Endothelial cell of umbilical vein (primary cell): ENCODE data around the gene GNG10. TPM values are rescaled to one million over a fixed set of nuclear protein-coding genes. Genes with fewer than 3 reads are reported as not detected.

Experiments
- BruUV-seq: library from RNA; stranded (reverse); fragments of 400-500 nt; replicated peaks from 2 replicates; lab custom pipeline; 2021; lab: Mats Ljungman, UMichigan
- CTCF ChIA-PET: fragments of 300-600, 350-600 bp; sonication (Branson Sonifier 250); formaldehyde crosslinking; loops from one replicate; lab custom pipeline; 2021; ENCODE audit warnings: antibody characterized with exemption, inconsistent platforms; lab: Charles Lee
- POLR2A ChIA-PET: fragments of 300-600, 350-600 bp; sonication (Branson Sonifier 250); formaldehyde crosslinking; loops from one replicate; lab custom pipeline; 2021; ENCODE audit warnings: antibody characterized with exemption, inconsistent platforms; lab: Charles Lee
- DNase-seq: peaks from one replicate; pipeline ENCODE4 v3.0.0-alpha.2; 2011; ENCODE audit warnings: low read depth, low spot score
- FAIRE-seq: peaks from 2 replicates; lab custom pipeline; 2011; peaks lifted over from hg19 to GRCh38; lab: Jason Lieb, UNC
- H2AFZ ChIP-seq: 2 replicates; pipeline ENCODE4 v1.6.0; 2012; ENCODE audit warnings: low read depth, low read length, control low read depth, inconsistent platforms
- H3K27ac ChIP-seq: 2 replicates; pipeline ENCODE4 v1.5.1; 2011; ENCODE audit warnings: low read depth, mild to moderate bottlenecking, control low read depth, low read length, moderate library complexity; ENCODE audit not compliant: insufficient read depth
- H3K27me3 ChIP-seq, 2 experiments: 2 replicates each; pipeline versions ENCODE4 v1.6.0 to v1.6.1; 2011; ENCODE audit warnings: low read length in 2 of 2, mixed read lengths in 1 of 2; ENCODE audit not compliant: control insufficient read depth in 2 of 2, insufficient read depth in 2 of 2
- H3K36me3 ChIP-seq, 2 experiments: 2 replicates in 1 of 2; 3 replicates in 1 of 2; pipeline ENCODE4 v1.5.1; 2011; ENCODE audit warnings: low read length in 2 of 2, mild to moderate bottlenecking in 1 of 2, moderate library complexity in 1 of 2; ENCODE audit not compliant: control insufficient read depth in 2 of 2, insufficient read depth in 2 of 2; ENCODE audit errors: extremely low read depth in 1 of 2
- H3K4me1 ChIP-seq: 3 replicates; pipeline ENCODE4 v1.5.1; 2011; ENCODE audit warnings: mild to moderate bottlenecking, low read length; ENCODE audit not compliant: control insufficient read depth, insufficient read depth; ENCODE audit errors: extremely low read depth
- H3K4me2 ChIP-seq: 2 replicates; pipeline ENCODE4 v1.6.1; 2011; ENCODE audit warnings: low read length, control low read depth, mixed read lengths; ENCODE audit not compliant: insufficient read depth
- H3K4me3 ChIP-seq, 3 experiments: fragments of 200-600 bp in 1 of 3; sonication (generic), shearing (Covaris generic) in 1 of 3; replicated peaks in 1 of 3; 2 replicates each; pipeline ENCODE4 v1.5.1; 2011 to 2016; ENCODE audit warnings: control low read depth in 3 of 3, low read length in 3 of 3, mild to moderate bottlenecking in 2 of 3, inconsistent platforms in 1 of 3, low read depth in 1 of 3, moderate library complexity in 1 of 3; ENCODE audit not compliant: insufficient read depth in 1 of 3
- H3K79me2 ChIP-seq: 2 replicates; pipeline ENCODE4 v1.6.0; 2012; ENCODE audit warnings: low read length, inconsistent platforms; ENCODE audit not compliant: control insufficient read depth, insufficient read depth
- H3K9ac ChIP-seq: replicated peaks from 2 replicates; pipeline ENCODE3; 2011; ENCODE audit warnings: low read length, control low read depth; ENCODE audit not compliant: insufficient read depth; ENCODE audit errors: extremely low read depth
- H3K9me1 ChIP-seq: replicated peaks from 3 replicates; pipeline ENCODE4 v1.6.0; 2011; ENCODE audit warnings: mild to moderate bottlenecking, low read length; ENCODE audit not compliant: control insufficient read depth, insufficient read depth; ENCODE audit errors: extremely low read depth
- H3K9me3 ChIP-seq: replicated peaks from 2 replicates; pipeline ENCODE4 v1.5.1; 2012; ENCODE audit warnings: low read length, inconsistent platforms; ENCODE audit not compliant: control insufficient read depth, insufficient read depth
- H4K20me1 ChIP-seq: replicated peaks from 2 replicates; pipeline ENCODE3; 2011; ENCODE audit warnings: mild to moderate bottlenecking, low read length; ENCODE audit not compliant: control insufficient read depth, insufficient read depth; ENCODE audit errors: extremely low read depth
- CTCF ChIP-seq, 2 donors: IDR thresholded peaks; 1 replicate in 1 of 2; 2 replicates in 1 of 2; pipeline ENCODE4 v1.5.1; 2011; ENCODE audit warnings: low read length in 2 of 2, mild to moderate bottlenecking in 2 of 2, moderate library complexity in 2 of 2, control low read depth in 1 of 2, inconsistent platforms in 1 of 2, low read depth in 1 of 2; ENCODE audit not compliant: insufficient read depth in 1 of 2; ENCODE audit errors: extremely low read depth in 1 of 2
- EZH2 ChIP-seq: IDR thresholded peaks from 2 replicates; pipeline ENCODE4 v1.6.1; 2012; ENCODE audit warnings: borderline replicate concordance, low read depth, mild to moderate bottlenecking, moderate library complexity, low read length, inconsistent platforms; ENCODE audit not compliant: severe bottlenecking
- FOS ChIP-seq: IDR thresholded peaks from 2 replicates; pipeline ENCODE4 v1.6.1; 2011; ENCODE audit warnings: mild to moderate bottlenecking, low read length, moderate library complexity, borderline replicate concordance; ENCODE audit not compliant: insufficient read depth
- GATA2 ChIP-seq: IDR thresholded peaks from 2 replicates; pipeline ENCODE4 v1.7.0; 2011; ENCODE audit warnings: low read depth, mild to moderate bottlenecking, moderate library complexity, mixed read lengths, low read length; ENCODE audit not compliant: insufficient read length, insufficient read depth
- JUN ChIP-seq: IDR thresholded peaks from 2 replicates; pipeline ENCODE4 v1.6.1; 2011; ENCODE audit warnings: borderline replicate concordance, low read depth; ENCODE audit not compliant: insufficient read length, insufficient read depth
- MAX ChIP-seq: IDR thresholded peaks from 2 replicates; pipeline ENCODE4 v1.6.1; 2011; ENCODE audit not compliant: insufficient read depth, insufficient read length
- MYC ChIP-seq: IDR thresholded peaks from one replicate; pipeline ENCODE4 v1.6.1; 2011; ENCODE audit warnings: mild to moderate bottlenecking, low read depth, low read length
- POLR2A ChIP-seq: IDR thresholded peaks from 2 replicates; pipeline ENCODE4 v1.6.1; 2012; ENCODE audit warnings: low read depth, mild to moderate bottlenecking, control low read depth, low read length
- POLR2AphosphoS5 ChIP-seq: IDR thresholded peaks from 2 replicates; pipeline ENCODE4 v1.6.1; 2012; ENCODE audit warnings: low read depth, mild to moderate bottlenecking, control low read depth, low read length, moderate library complexity; ENCODE audit not compliant: insufficient read depth
- dilution Hi-C: fragments of 300-500 bp; cut with MboI; formaldehyde crosslinking; loops from one replicate; pipeline ENCODE4 v1.15.0; 2019; ENCODE audit warnings: low sequenced_read_pairs; ENCODE audit not compliant: extremely low pct_ligation_motif_present
- intact Hi-C: fragments of 100-400 bp; cut with micrococcal nuclease; formaldehyde crosslinking; loops from one replicate; pipeline ENCODE4 v1.10.0; 2022
- polyA plus RNA-seq, 4 experiments: library from polyadenylated mRNA; depleted of rRNA in 3 of 4; stranded (reverse) in 3 of 4; unstranded in 1 of 4; fragments of >200 nt; gene quantifications; 2 replicates each; pipeline versions ENCODE4 v1.2.1 to v1.2.3, GENCODE V29; 2011 to 2012; ENCODE audit warnings: missing spikeins in 1 of 4
- total RNA-seq: library from RNA; stranded (reverse); gene quantifications from 2 replicates; pipeline ENCODE4 v1.2.3, GENCODE V29; 2021

Gene GNG10
- total and polyA plus RNA-seq, 2 donors (not counting 3 experiments of a cell fraction or from before 2014, with no cell fraction given), result 31.9 to 33.0 TPM

- Histone ChIP-seq H3K4me1 (peaks cover 9% of the 10 kb centered on the region), H4K20me1 (peaks cover 7% of the 10 kb centered on the region), H3K4me3 (no peak overlapping the region), H3K27ac (no peak overlapping the region), H3K9me3 (no peaks in the 10 kb centered on the region), H3K36me3 (peaks cover 4 to 8% of the 10 kb centered on the region in 2 experiments), H3K27me3 (no peaks in the 10 kb centered on the region), H3K4me2 (no peak overlapping the region), H3K9me1 (no peaks in the 10 kb centered on the region), H3K79me2 (peaks cover 2% of the 10 kb centered on the region), H2AFZ (no peak overlapping the region), H3K9ac (no peak overlapping the region)
- intact Hi-C loops, result no loop called here
- no TSS peak for BruUV-seq
- ChIA-PET CTCF (interaction anchor here (1.5 kb wide), 1 partner anchor 10 kb away, joined by 4 read pairs; no protein-coding TSS in a partner anchor), POLR2A (interaction anchor here (0.7 kb wide), 1 partner anchor 346 kb away, joined by 3 read pairs; no protein-coding TSS in a partner anchor)
- TF ChIP-seq GATA2 (no peak), JUN (no peak), EZH2 (no peak), POLR2AphosphoS5 (no peak), MAX (no peak), FOS (no peak), MYC (no peak)
- DNase-seq (no peak), FAIRE-seq (no peak)
- dilution Hi-C loops, result no loop called here
These were observed 13.3 kb upstream of the GNG10 start for GRCh38 chr9:111648066-111648465.

- BruUV-seq, result no TSS peak
- H3K27me3 ChIP-seq, result no peaks in the 10 kb centered on the region
- H2AFZ ChIP-seq, result no peak overlapping the region
- intact Hi-C loops (no loop called here), dilution Hi-C loops (no loop called here)
- H3K27ac ChIP-seq, result no peak overlapping the region
- no peak overlapping the region for H3K9ac ChIP-seq
- H3K4me1 ChIP-seq, result peaks cover 9% of the 10 kb centered on the region
- H3K4me2 ChIP-seq, result no peak overlapping the region
- peaks cover 7% of the 10 kb centered on the region for H4K20me1 ChIP-seq
- POLR2A ChIA-PET, result no interaction called here
- H3K9me3 ChIP-seq, result no peaks in the 10 kb centered on the region
- DNase-seq (no peak), FAIRE-seq (no peak)
- peaks cover 4 to 8% of the 10 kb centered on the region in 2 experiments for H3K36me3 ChIP-seq
- CTCF ChIA-PET, result interaction anchor here (0.8 to 1.5 kb wide), 4 partner anchors 9 to 51 kb away, joined by 3 to 4 read pairs (median 4); no protein-coding TSS in a partner anchor
- TF ChIP-seq FOS (no peak), MYC (no peak), MAX (no peak), EZH2 (no peak), CTCF (IDR thresholded peaks at IDR 0.05; ENCODE audit: extremely low read depth in 1 of 2, insufficient read depth in 1 of 2, low read depth in 1 of 2, low read length in 2 of 2) (no peak), POLR2A (no peak), JUN (no peak), GATA2 (no peak), POLR2AphosphoS5 (no peak)
- no peak overlapping the region for H3K4me3 ChIP-seq
- peaks cover 2% of the 10 kb centered on the region for H3K79me2 ChIP-seq
- H3K9me1 ChIP-seq, result no peaks in the 10 kb centered on the region
These were observed 12.4 kb upstream of the GNG10 start for GRCh38 chr9:111649016-111649415.
